Measurements from ENCODE around the gene ZBTB42.
"Not testable (repeated sequence)": the region's sequence is repeated elsewhere in the genome, so short reads cannot be mapped to it uniquely, and the experiment has no call there.

GRCh38 chr14:104836171-104836935, 35.5 kb downstream of the ZBTB42 start:
- TF ChIP-seq, protein P1, sequence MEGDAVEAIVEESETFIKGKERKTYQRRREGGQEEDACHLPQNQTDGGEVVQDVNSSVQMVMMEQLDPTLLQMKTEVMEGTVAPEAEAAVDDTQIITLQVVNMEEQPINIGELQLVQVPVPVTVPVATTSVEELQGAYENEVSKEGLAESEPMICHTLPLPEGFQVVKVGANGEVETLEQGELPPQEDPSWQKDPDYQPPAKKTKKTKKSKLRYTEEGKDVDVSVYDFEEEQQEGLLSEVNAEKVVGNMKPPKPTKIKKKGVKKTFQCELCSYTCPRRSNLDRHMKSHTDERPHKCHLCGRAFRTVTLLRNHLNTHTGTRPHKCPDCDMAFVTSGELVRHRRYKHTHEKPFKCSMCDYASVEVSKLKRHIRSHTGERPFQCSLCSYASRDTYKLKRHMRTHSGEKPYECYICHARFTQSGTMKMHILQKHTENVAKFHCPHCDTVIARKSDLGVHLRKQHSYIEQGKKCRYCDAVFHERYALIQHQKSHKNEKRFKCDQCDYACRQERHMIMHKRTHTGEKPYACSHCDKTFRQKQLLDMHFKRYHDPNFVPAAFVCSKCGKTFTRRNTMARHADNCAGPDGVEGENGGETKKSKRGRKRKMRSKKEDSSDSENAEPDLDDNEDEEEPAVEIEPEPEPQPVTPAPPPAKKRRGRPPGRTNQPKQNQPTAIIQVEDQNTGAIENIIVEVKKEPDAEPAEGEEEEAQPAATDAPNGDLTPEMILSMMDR (IDR thresholded peaks at IDR 0.05 in 4 of 5, conservative IDR thresholded peaks at IDR 0.05 in 1 of 5) = not testable (repeated sequence)
- TF ChIP-seq POLR2A (IDR thresholded peaks at IDR 0.05) = not testable (repeated sequence)
